GM23248 (cell line): ENCODE data around the gene SLC25A22.

Experiments used
- EZH2 ChIP-seq: fragments of 200-600 bp; sonication (generic); IDR thresholded peaks from 2 replicates; pipeline ENCODE4 v1.6.1; 2018; ENCODE audit warnings: antibody characterized with exemption, mild to moderate bottlenecking; ENCODE audit not compliant: insufficient read depth, poor library complexity, severe bottlenecking
- EZH2phosphoT487 ChIP-seq: fragments of 200-600 bp; sonication (generic); IDR thresholded peaks from 2 replicates; pipeline ENCODE4 v1.6.1; 2018; ENCODE audit warnings: antibody characterized with exemption, moderate library complexity, mild to moderate bottlenecking, low read depth; ENCODE audit not compliant: insufficient read depth

- TF ChIP-seq EZH2 = no peak
- TF ChIP-seq EZH2phosphoT487 = no peak
Measured at GRCh38 chr11:796565-797295, 1.4 kb downstream of the SLC25A22 start.
